Ovary (tissue), 3 donors: ENCODE results near the gene SGCD.

Experiments used
- EP300 ChIP-seq: sonication (generic); formaldehyde crosslinking; IDR thresholded peaks from one replicate; pipeline ENCODE4 v1.6.1; 2017; ENCODE audit warnings: antibody characterized with exemption
- POLR2A ChIP-seq: fragments of 450-650 bp; IDR thresholded peaks from one replicate; pipeline ENCODE4 v1.6.1; 2017; ENCODE audit warnings: antibody characterized with exemption, mild to moderate bottlenecking, moderate library complexity
- TF ChIP-seq, protein P1 (sequence below), 3 donors: fragments of 450-650 bp in 2 of 3; fragments of 200-600 bp in 1 of 3; IDR thresholded peaks; one replicate each; pipeline versions ENCODE4 v1.5.1 to v1.8.0; 2016 to 2022; ENCODE audit warnings: antibody characterized with exemption in 3 of 3, mild to moderate bottlenecking in 1 of 3
- donor health status: DM: no; HTN: no; CAD: no.

DNA sequence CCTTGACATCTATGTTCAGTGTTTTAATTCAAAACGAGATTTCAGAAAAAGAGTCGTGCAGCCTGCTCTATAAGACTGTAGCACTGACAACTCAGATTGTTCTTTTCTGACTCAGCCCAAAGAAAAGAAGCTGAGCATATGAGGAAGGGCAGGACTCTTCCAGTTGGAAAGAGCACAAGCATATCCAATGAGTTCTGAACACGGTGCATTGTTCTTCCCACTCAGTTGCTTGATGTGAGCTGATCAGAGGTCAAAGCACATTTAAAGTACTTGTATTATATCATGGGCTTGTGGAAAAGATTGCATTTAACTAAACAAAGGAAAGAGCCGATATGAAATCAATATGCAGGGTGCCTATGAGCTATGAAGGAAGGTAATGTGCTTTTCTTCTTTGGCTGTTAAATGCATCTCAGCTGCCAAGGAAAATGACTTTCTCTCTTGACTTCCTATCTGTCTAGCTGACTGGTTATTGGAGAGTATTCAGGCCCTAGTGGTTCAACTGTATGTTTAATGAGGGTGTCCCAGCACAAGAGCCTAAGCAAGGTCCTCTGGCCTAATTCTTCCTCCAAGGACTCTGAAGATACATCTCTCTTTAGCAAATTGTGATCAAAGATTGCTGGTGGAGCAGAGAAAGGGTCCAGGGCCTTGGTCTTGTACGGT, 296.5 kb downstream of the SGCD start:
- TF ChIP-seq, protein P1, sequence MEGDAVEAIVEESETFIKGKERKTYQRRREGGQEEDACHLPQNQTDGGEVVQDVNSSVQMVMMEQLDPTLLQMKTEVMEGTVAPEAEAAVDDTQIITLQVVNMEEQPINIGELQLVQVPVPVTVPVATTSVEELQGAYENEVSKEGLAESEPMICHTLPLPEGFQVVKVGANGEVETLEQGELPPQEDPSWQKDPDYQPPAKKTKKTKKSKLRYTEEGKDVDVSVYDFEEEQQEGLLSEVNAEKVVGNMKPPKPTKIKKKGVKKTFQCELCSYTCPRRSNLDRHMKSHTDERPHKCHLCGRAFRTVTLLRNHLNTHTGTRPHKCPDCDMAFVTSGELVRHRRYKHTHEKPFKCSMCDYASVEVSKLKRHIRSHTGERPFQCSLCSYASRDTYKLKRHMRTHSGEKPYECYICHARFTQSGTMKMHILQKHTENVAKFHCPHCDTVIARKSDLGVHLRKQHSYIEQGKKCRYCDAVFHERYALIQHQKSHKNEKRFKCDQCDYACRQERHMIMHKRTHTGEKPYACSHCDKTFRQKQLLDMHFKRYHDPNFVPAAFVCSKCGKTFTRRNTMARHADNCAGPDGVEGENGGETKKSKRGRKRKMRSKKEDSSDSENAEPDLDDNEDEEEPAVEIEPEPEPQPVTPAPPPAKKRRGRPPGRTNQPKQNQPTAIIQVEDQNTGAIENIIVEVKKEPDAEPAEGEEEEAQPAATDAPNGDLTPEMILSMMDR (IDR thresholded peaks at IDR 0.05), result no peak
- TF ChIP-seq POLR2A, result no peak
- TF ChIP-seq EP300, result no peak
